Cardiac fibroblast (primary cell): ENCODE measurements around the gene CACNA2D3.

ENCODE experiments used
- DNase-seq, 2 donors: peaks; one replicate each; pipeline versions ENCODE4 v3.0.0 to v3.0.0-alpha.2; 2010; ENCODE audit warnings: low read depth in 2 of 2
- H3K4me3 ChIP-seq, 2 donors: replicated peaks in 1 of 2; 1 replicate in 1 of 2; 2 replicates in 1 of 2; pipeline ENCODE4 v1.5.1; 2011; ENCODE audit warnings: low read depth in 2 of 2, low read length in 2 of 2, mild to moderate bottlenecking in 2 of 2, moderate library complexity in 1 of 2
- CTCF ChIP-seq: IDR thresholded peaks from one replicate; pipeline ENCODE4 v1.5.1; 2011; ENCODE audit warnings: low read depth, mild to moderate bottlenecking, low read length, inconsistent platforms

CACNA2D3 gene

GRCh38 chr3:54178376-54178775, 56.0 kb downstream of the CACNA2D3 start:
- DNase-seq, result no peak
- TF ChIP-seq CTCF, result no peak
- no peak overlapping the region for H3K4me3 ChIP-seq

GRCh38 chr3:54180921-54181320, 58.6 kb downstream of the CACNA2D3 start:
- no peak for TF ChIP-seq CTCF
- H3K4me3 ChIP-seq, result no peak overlapping the region
- no peak for DNase-seq

GRCh38 chr3:54182242-54182641, 59.9 kb downstream of the CACNA2D3 start:
- TF ChIP-seq CTCF, result no peak
- no peak overlapping the region for H3K4me3 ChIP-seq
- no peak for DNase-seq

- H3K4me3 ChIP-seq, result no peak overlapping the region
- no peak for TF ChIP-seq CTCF
- no peak for DNase-seq
Observed at GRCh38 chr3:54185740-54186139, 63.4 kb downstream of the CACNA2D3 start.

- H3K4me3 ChIP-seq, result no peak overlapping the region
- peak; percentile 55 to 73 for DNase-seq
- no peak for TF ChIP-seq CTCF
Observed at GRCh38 chr3:54188176-54188791, 65.9 kb downstream of the CACNA2D3 start.

- TF ChIP-seq CTCF, result no peak
- DNase-seq, result no peak
- no peak overlapping the region for H3K4me3 ChIP-seq
Observed at GRCh38 chr3:54191220-54191619, 68.9 kb downstream of the CACNA2D3 start.

- DNase-seq, result no peak
- TF ChIP-seq CTCF, result no peak
- no peak overlapping the region for H3K4me3 ChIP-seq
Observed at GRCh38 chr3:54192026-54192425, 69.7 kb downstream of the CACNA2D3 start.
